Metanephros (tissue), 1 donor: Measurements from ENCODE around the gene SUPT20HL2. TPM values are rescaled to one million over a fixed set of nuclear protein-coding genes. Genes with fewer than 3 reads are reported as not detected.

Experiments used
- total RNA-seq: library from RNA; depleted of rRNA; stranded (reverse); fragments of >200 nt; gene quantifications from one replicate; pipeline ENCODE4 v1.2.3, GENCODE V29; 2014

The SUPT20HL2 gene
- total RNA-seq: 0.06 TPM

DNA sequence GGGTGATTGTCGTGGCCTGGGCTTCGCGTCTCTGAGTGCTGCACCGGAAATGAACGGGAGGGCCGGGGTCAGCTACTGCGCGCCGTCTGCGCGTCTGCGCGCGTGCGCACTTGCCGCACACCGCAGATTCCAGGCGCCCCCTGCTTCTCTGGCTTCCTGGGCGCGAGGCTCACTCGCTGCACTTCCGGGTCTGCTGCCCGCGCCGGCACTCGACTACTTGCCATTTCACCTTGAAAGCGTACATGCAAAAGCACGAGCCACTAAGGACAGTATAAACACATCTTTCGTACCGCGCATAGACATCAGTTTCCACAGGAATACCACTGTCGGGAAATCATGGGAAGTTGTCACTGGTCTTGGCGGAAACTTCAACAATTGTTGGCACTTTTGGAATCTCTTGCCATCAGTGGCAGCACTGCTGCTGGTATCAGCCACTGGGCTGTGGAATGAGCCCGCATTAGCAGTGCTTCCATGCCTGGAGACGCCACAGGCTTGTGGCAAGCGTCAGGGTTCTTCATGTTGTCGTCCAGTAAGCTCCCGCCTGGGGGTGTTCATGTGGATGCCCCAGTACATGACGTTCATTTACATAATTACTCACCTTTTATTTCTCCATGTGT lies at the start of gene SUPT20HL2:
SUPT20HL2 (minus strand) TSS at position 51 of the 617 bp plus-strand sequence. CDS start 754 bp downstream, outside the sequence.

GRCh38 chrX:24360272-24360671 lies 46.4 kb upstream of the SUPT20HL2 start, which contains the start of gene SUPT20HL1:
TSS of gene SUPT20HL1 (plus strand) at chrX:24360639. CDS start at chrX:24362761, 2,122 bp downstream.

Other genes with a start within 250 kb of the SUPT20HL2 start
- gene ZFX, start 164.3 kb downstream of the SUPT20HL2 start, total RNA-seq: 51.3 TPM
- gene SUPT20HL1, start 46.6 kb upstream of the SUPT20HL2 start, total RNA-seq: not detected
- gene PDK3, start 151.2 kb upstream of the SUPT20HL2 start, total RNA-seq: 17.0 TPM